Muscle of leg (tissue), 11 donors: ENCODE results near the gene LRFN2. TPM values are rescaled to one million over a fixed set of nuclear protein-coding genes. Genes with fewer than 3 reads are reported as not detected.
A peak's percentile ranks its signal among the peaks of the same experiment; 100 is the strongest.

ENCODE experiments used
- DNase-seq: peaks from one replicate; pipeline ENCODE4 v3.0.0; 2013
- H3K27ac ChIP-seq: one replicate; pipeline ENCODE4 v1.5.1; 2013; ENCODE audit warnings: mild to moderate bottlenecking, low read length, control low read depth
- H3K27me3 ChIP-seq: one replicate; pipeline ENCODE4 v1.6.1; 2013; ENCODE audit warnings: low read length; ENCODE audit not compliant: control insufficient read depth, insufficient read depth
- H3K36me3 ChIP-seq: one replicate; pipeline ENCODE4 v1.6.1; 2013; ENCODE audit warnings: low read length; ENCODE audit not compliant: control insufficient read depth, insufficient read depth
- H3K4me1 ChIP-seq: one replicate; pipeline ENCODE4 v1.6.1; 2013; ENCODE audit warnings: low read length; ENCODE audit not compliant: control insufficient read depth, insufficient read depth
- H3K4me3 ChIP-seq: one replicate; pipeline ENCODE4 v1.5.1; 2013; ENCODE audit warnings: low read length, control low read depth
- H3K9me3 ChIP-seq: replicated peaks from 2 replicates; pipeline ENCODE4 v1.6.1; 2013; ENCODE audit warnings: low read depth, low read length; ENCODE audit not compliant: control insufficient read depth
- WGBS: methylation state at CpG from one replicate; pipeline ENCODE4 v1.1.5; 2013; ENCODE audit warnings: missing lambda C conversion rate; ENCODE audit not compliant: insufficient coverage; 5-methylcytosine and 5-hydroxymethylcytosine counted together
- polyA plus RNA-seq, 8 donors: library from polyadenylated mRNA; unstranded; fragments of 120-200 nt; gene quantifications; one replicate each; pipeline versions ENCODE4 v1.2.1 to v1.2.3, GENCODE V29; 2013; ENCODE audit warnings: inconsistent platforms in 1 of 8, low replicate concordance in 1 of 8; ENCODE audit not compliant: insufficient read length in 8 of 8, insufficient read depth in 1 of 8
- total RNA-seq: library from RNA; stranded (reverse); fragments of 120-200 nt; gene quantifications from one replicate; pipeline ENCODE4 v1.2.4, GENCODE V29; 2013

The LRFN2 gene
- total and polyA plus RNA-seq, 9 donors = 0.04 to 0.17 (median 0.08) TPM

DNA sequence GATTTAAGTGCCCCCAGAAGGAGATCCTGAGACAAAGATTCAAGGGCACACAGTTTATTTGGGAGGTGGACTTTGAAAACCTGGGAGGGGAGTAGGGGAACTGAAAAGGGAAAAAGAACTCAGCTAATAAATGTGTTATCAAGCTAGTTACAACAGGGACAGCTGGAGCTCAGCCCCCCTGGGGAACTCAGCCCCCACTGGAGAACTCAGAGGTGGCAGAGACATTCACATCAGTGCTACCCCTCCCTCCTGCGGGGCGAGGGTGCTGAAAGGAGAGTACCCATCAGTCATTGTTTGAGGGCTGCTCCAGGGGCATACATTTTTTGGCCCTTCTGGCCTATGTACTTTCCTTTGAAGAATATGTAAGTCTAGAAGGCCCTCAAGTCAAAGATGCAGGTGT is 101.4 kb downstream of the LRFN2 start:
- Histone ChIP-seq H3K27me3 (peaks cover 6% of the 10 kb centered on the region), H3K4me3 (no peak overlapping the region), H3K27ac (no peak overlapping the region), H3K9me3 (no peaks in the 10 kb centered on the region), H3K36me3 (no peaks in the 10 kb centered on the region), H3K4me1 (no peaks in the 10 kb centered on the region)
- DNase-seq = no peak
- 80% methylated on average over 1 of the region's 2 CpGs for WGBS

DNA sequence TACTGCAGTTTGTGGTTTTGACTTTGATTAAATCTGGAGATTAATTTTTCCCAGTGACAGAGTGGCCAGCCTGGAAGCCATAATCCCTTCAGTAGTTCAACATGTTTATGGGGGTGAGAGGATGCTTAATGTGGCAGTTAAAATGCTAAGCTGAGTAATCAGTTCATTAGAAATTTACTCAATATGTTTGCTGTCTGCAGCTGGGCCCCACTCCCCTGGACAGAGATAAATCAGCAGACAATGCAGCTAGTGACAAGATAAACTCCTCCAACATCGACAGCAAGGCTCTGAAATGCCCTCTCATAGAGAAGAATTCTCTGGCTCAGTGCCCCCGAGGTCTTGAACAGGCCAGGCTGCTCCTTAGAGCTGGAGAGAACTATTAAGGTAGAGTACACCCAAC is 101.9 kb downstream of the LRFN2 start:
- 33% methylated on average over 1 of the region's 2 CpGs for WGBS
- H3K9me3 ChIP-seq = no peaks in the 10 kb centered on the region
- no peak overlapping the region for H3K27ac ChIP-seq
- no peaks in the 10 kb centered on the region for H3K4me1 ChIP-seq
- peaks cover 6% of the 10 kb centered on the region for H3K27me3 ChIP-seq
- H3K36me3 ChIP-seq = no peaks in the 10 kb centered on the region
- no peak overlapping the region for H3K4me3 ChIP-seq
- no peak for DNase-seq

DNA sequence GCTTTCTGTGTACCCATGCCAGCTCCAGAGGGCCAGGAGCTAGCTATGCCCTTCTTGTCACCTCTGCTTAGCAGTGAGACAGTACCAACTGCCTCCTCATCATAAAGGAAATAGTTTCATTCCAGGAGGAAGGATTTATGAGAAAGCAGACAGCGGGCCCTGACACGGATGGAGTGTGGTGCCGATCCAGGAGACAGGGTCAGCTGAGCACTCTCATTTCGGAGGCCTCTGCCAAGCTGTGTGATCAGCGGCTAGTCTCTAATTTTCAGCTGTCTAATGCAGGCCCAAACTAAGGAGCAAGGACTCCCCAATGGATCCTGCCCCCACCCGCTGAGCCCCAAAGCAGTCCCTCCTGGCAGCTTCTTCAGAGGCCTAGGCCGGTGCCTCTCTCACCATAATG is 103.1 kb downstream of the LRFN2 start:
- H3K9me3 ChIP-seq = no peaks in the 10 kb centered on the region
- no peaks in the 10 kb centered on the region for H3K36me3 ChIP-seq
- peaks cover 6% of the 10 kb centered on the region for H3K27me3 ChIP-seq
- WGBS = 34% methylated on average over 3 of the region's 7 CpGs
- DNase-seq = peak; percentile 44
- H3K4me3 ChIP-seq = no peak overlapping the region
- H3K27ac ChIP-seq = no peak overlapping the region
- no peaks in the 10 kb centered on the region for H3K4me1 ChIP-seq

DNA sequence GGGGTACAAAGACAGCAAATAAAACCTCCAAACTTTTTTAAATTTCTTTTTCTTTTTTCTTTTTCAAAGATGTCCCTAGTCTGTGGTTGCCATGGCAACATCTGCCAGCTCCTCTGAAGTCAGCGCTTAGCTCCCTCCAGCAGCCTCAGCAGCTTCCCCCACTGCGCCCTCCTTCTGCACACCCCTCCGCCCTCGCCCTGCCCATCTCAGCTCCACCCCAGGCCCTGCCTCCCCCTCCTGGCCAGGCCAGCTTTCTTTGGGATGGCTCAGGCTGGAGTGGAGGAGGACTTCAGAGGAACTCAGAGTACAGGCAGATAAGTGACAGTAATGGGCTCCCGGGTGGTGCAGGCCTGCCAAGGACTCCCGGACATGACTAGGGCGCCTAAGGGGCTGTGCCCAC is 104.6 kb downstream of the LRFN2 start:
- H3K4me3 ChIP-seq = no peak overlapping the region
- peaks cover 2% of the 10 kb centered on the region for H3K4me1 ChIP-seq
- peaks cover 7% of the 10 kb centered on the region for H3K27me3 ChIP-seq
- no peak overlapping the region for H3K27ac ChIP-seq
- WGBS = 65% methylated on average over 4 of the region's 7 CpGs
- H3K9me3 ChIP-seq = no peaks in the 10 kb centered on the region
- peak; percentile 24 for DNase-seq
- H3K36me3 ChIP-seq = no peaks in the 10 kb centered on the region

DNA sequence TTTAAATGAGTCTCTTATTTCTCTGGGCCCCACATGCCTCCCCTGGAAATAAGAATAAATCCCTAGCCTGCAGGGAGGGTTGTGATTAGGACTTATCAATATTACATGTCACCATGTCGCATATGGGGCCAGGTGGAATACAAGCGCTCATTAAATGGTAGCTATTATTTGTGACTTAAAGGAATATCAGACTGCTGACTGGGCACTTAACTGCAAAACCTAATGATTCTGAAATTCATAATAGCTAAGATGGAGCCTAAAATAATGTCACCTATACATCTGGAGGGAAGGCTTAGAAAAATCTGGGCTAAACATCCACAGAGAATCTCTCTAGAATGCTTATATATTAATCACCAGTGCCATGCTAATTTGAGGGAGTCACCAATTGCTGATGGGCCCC is 106.5 kb downstream of the LRFN2 start:
- Histone ChIP-seq H3K9me3 (no peaks in the 10 kb centered on the region), H3K4me1 (peaks cover 5% of the 10 kb centered on the region), H3K27me3 (peaks cover 6% of the 10 kb centered on the region), H3K27ac (no peak overlapping the region), H3K4me3 (no peak overlapping the region), H3K36me3 (no peaks in the 10 kb centered on the region)
- DNase-seq = no peak
- no CpG with 5 or more reads among the region's 2 CpGs for WGBS

DNA sequence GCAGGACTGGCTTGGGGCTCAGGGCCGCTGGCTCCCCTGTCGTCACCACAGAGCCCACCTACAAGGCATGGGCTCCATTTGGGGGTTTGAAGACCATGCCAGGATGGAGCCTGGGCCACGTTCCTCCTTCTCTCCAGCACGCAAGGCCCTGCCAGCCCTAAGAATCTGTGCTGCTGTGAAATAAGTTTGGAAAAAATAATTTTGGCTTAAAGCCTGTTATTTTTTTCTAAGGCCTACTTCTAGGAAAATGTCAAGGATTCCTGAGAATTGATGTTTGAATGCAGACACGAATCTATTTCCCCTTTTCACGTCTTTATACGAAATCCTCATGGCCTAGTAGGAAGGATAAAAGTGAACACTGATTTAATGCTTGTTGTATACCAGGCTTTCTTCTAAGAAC is 107.5 kb downstream of the LRFN2 start:
- Histone ChIP-seq H3K4me3 (no peak overlapping the region), H3K36me3 (no peaks in the 10 kb centered on the region), H3K27ac (no peak overlapping the region), H3K27me3 (peaks cover 6% of the 10 kb centered on the region), H3K4me1 (peaks cover 5% of the 10 kb centered on the region), H3K9me3 (no peaks in the 10 kb centered on the region)
- DNase-seq = peak; percentile 66
- 33% methylated on average over 2 of the region's 7 CpGs for WGBS

DNA sequence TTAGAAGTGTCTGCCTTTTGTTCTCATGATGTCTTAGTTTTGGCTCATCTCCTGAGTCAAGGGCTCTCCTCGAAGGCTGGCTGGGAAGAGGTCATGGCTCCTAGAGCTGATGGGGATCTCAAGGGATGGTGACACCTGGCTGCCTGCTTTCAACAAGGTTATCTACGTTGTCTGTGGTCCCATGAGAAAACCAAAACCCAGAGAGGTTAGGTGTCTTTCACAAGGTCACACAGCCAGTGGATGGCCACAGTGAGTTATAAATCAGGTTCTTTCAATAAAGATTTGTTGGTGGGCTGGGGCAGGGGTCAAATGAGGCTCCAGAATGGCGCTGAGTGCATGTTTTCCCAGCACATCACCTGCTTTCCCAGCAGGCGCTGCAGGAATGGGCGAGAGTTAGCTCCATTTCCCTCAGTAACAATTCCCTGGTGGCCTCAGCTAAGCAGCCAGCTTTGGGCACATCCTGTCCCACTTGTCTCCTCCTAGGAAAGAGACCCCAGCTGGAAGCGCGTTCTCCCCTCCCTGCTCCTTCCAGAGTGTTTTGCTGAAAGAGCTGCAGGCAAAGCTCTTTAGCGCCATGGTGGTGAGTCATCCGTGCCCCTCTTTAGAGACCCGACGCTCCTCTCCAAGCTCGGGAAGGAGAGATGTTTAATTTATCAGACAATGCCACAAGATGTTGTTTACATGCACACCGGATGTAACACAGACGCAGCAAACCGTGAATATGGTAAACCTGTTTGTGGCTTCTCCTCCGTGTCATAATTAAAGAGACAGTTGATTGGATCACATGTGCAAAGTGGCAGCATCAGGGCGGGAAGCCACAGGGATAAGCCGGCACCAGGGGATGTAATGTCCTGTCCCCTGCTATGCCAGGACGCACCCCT is 109.7 kb downstream of the LRFN2 start:
- Histone ChIP-seq H3K9me3 (no peaks in the 10 kb centered on the region), H3K27me3 (peaks cover 7% of the 10 kb centered on the region), H3K4me3 (no peak overlapping the region), H3K4me1 (peaks cover 5% of the 10 kb centered on the region), H3K36me3 (no peaks in the 10 kb centered on the region), H3K27ac (no peak overlapping the region)
- DNase-seq = peak; percentile 31
- 31% methylated on average over 12 of the region's 19 CpGs for WGBS

DNA sequence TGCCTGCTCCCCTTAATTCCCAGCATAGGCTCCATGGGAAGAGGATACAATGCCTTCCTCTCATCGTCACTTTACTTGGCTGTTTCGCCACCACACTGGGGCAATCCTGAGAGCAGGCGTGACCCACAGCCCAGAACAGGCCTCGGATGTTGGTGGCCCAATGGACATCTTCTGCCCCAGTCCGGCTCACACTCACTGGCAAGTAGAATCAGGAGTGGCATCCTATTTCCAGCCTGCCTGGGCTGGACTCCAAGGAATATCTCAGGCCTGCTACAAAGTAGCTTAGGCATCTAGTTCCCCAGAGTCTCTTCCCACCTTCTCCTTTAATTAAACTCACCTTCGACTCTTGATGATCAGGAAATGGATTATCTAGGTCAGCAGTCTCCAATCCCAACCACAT is 110.5 kb downstream of the LRFN2 start:
- Histone ChIP-seq H3K27ac (no peak overlapping the region), H3K27me3 (peaks cover 9% of the 10 kb centered on the region), H3K36me3 (no peaks in the 10 kb centered on the region), H3K4me3 (no peak overlapping the region), H3K9me3 (no peaks in the 10 kb centered on the region), H3K4me1 (peaks cover 5% of the 10 kb centered on the region)
- no peak for DNase-seq
- 90% methylated on average over 5 of the region's 6 CpGs for WGBS

DNA sequence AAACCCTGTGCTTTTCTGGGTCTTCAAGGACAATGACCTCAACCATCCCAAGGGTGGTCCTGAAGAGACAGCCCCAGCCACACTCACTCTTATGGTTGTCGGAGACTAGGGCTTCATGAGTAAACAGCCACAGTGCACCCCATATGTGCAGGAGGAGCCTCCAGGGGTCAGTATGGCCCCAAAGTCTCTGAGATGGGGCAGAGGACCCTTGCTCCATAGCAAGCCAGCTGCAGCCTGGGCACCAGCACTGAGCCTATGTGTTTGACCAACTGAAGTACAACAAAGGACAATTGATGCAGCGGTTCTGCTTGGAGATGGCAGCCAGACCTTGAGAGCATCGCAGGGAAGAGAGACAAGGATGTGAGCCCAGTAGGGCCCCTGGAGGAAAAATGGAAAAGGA is 112.2 kb downstream of the LRFN2 start:
- no peaks in the 10 kb centered on the region for H3K36me3 ChIP-seq
- H3K27ac ChIP-seq = no peak overlapping the region
- no peak for DNase-seq
- WGBS = 78% methylated on average over 3 of the region's 3 CpGs
- no peak overlapping the region for H3K4me3 ChIP-seq
- peaks cover 9% of the 10 kb centered on the region for H3K27me3 ChIP-seq
- no peaks in the 10 kb centered on the region for H3K9me3 ChIP-seq
- H3K4me1 ChIP-seq = peaks cover 5% of the 10 kb centered on the region

DNA sequence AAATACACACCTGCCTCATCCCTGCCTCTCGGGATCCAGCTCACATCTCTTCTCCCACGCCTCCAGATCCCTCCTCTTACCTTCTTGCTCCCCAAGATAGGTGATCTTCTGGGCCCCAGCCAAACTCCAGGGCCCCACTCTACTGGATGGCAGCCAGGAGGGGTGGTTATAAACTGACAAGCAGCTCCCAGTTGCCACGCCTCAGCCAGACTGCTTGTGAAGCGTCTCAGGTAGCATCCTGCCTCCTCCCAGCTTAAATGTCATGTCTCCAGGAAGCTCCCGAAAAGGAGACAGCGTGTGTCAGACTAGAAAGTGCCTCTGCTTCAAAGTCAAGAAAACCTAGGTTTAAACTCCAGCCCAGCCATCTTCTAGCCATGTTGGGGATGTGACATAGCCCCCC is 114.1 kb downstream of the LRFN2 start:
- no peaks in the 10 kb centered on the region for H3K36me3 ChIP-seq
- H3K4me3 ChIP-seq = no peak overlapping the region
- H3K27me3 ChIP-seq = peaks cover 8% of the 10 kb centered on the region
- peaks cover 5% of the 10 kb centered on the region for H3K4me1 ChIP-seq
- H3K9me3 ChIP-seq = no peaks in the 10 kb centered on the region
- H3K27ac ChIP-seq = no peak overlapping the region
- DNase-seq = no peak
- WGBS = 49% methylated on average over 3 of the region's 6 CpGs
